CD4-positive, CD25-positive, alpha-beta regulatory T cell (primary cell): Measurements from ENCODE around the gene FRMPD4. TPM values are rescaled to one million over a fixed set of nuclear protein-coding genes. Genes with fewer than 3 reads are reported as not detected.

Experiments used
- ATAC-seq, 2 donors: fragments of 150-1000 bp; cut with Tn5 transposase; one replicate each; pipeline ENCODE4 v1.10.0; 2021; ENCODE audit warnings: low read depth in 2 of 2, moderate number of reproducible peaks in 2 of 2, moderate library complexity in 1 of 2
- DNase-seq, 3 donors: peaks; one replicate each; pipeline versions ENCODE4 v3.0.0 to v3.0.0-alpha.2; 2012 to 2022; ENCODE audit warnings: mixed read lengths in 1 of 3
- H3K27ac ChIP-seq: one replicate; pipeline ENCODE4 v1.7.0; 2013; ENCODE audit warnings: mild to moderate bottlenecking, low read length; ENCODE audit not compliant: insufficient read depth, poor library complexity, severe bottlenecking
- H3K27me3 ChIP-seq: one replicate; pipeline ENCODE4 v1.7.0; 2013; ENCODE audit warnings: low read length; ENCODE audit not compliant: control insufficient read depth, insufficient read depth
- H3K36me3 ChIP-seq: one replicate; pipeline ENCODE4 v1.7.0; 2013; ENCODE audit warnings: mild to moderate bottlenecking, low read length, moderate library complexity; ENCODE audit not compliant: control insufficient read depth, insufficient read depth
- H3K4me1 ChIP-seq: 2 replicates; pipeline ENCODE4 v1.7.0; 2013; ENCODE audit warnings: mild to moderate bottlenecking, low read length; ENCODE audit not compliant: insufficient read depth, control insufficient read depth, poor library complexity, severe bottlenecking
- H3K4me3 ChIP-seq: one replicate; pipeline ENCODE4 v1.7.0; 2013; ENCODE audit warnings: low read depth, mild to moderate bottlenecking, low read length, moderate library complexity
- H3K9me3 ChIP-seq, 2 experiments: 1 replicate in 1 of 2; 2 replicates in 1 of 2; pipeline ENCODE4 v1.7.0; 2013; ENCODE audit warnings: low read length in 2 of 2, mild to moderate bottlenecking in 1 of 2, moderate library complexity in 1 of 2; ENCODE audit not compliant: control insufficient read depth in 2 of 2
- H3K27ac Mint-ChIP-seq, 3 donors: one replicate each; pipeline ENCODE4 v1.8.0; 2020 to 2022; ENCODE audit warnings: mild to moderate bottlenecking in 3 of 3, mixed read lengths in 3 of 3, moderate library complexity in 2 of 3
- H3K27me3 Mint-ChIP-seq: one replicate; pipeline ENCODE4 v1.8.0; 2022; ENCODE audit warnings: mild to moderate bottlenecking, mixed read lengths
- H3K36me3 Mint-ChIP-seq: one replicate; pipeline ENCODE4 v1.8.0; 2020; ENCODE audit warnings: mixed read lengths
- H3K4me1 Mint-ChIP-seq, 4 donors: one replicate each; pipeline ENCODE4 v1.8.0; 2020 to 2022; ENCODE audit warnings: mixed read lengths in 4 of 4, mild to moderate bottlenecking in 1 of 4
- H3K4me3 Mint-ChIP-seq, 4 donors: one replicate each; pipeline ENCODE4 v1.8.0; 2020 to 2022; ENCODE audit warnings: mild to moderate bottlenecking in 4 of 4, mixed read lengths in 4 of 4, moderate library complexity in 3 of 4
- H3K9me3 Mint-ChIP-seq, 7 donors: one replicate each; pipeline ENCODE4 v1.8.0; 2020 to 2022; ENCODE audit warnings: mixed read lengths in 7 of 7, mild to moderate bottlenecking in 3 of 7, moderate library complexity in 2 of 7
- polyA plus RNA-seq, 4 donors: library from polyadenylated mRNA; unstranded; fragments of 300-500 nt; fragmentation: Illumina TruSeq; gene quantifications; one replicate each; pipeline ENCODE4 v1.2.3, GENCODE V29; 2021
- total RNA-seq: library from RNA; stranded (reverse); gene quantifications from one replicate; pipeline ENCODE4 v1.2.3, GENCODE V29; 2022

The FRMPD4 gene
- total and polyA plus RNA-seq, 5 donors from 2014 or later = not detected

DNA sequence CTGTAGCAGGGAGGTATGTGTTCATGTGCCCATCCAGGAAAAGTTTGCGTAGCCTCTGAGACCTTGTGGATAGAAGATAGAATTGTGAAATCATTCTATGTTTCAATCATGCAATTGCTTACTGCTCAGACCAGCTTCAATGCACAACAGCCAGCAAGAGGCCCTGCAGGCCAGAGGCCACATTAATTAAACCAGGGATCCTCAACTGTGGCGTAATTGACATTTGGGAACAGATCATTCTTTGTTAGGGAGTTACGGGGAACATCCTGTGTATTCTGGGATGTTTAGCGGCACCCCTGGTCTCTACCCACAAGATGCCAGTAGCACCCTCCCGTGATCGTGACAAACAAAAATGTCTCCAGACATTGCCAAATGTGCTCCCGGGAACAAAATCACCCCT, 566.4 kb downstream of the FRMPD4 start:
- ATAC-seq (no peak), DNase-seq (no peak)
- Mint-ChIP-seq H3K4me3 (no peak overlapping the region), H3K4me1 (no peaks in the 10 kb centered on the region), H3K9me3 (peaks cover 0 to 2% (median 0%) of the 10 kb centered on the region in 7 donors), H3K27me3 (peaks cover 12% of the 10 kb centered on the region), H3K36me3 (no peaks in the 10 kb centered on the region), H3K27ac (no peak overlapping the region)
- H3K9me3 ChIP-seq = no peaks in the 10 kb centered on the region
- no peak overlapping the region for H3K4me3 ChIP-seq
- H3K36me3 ChIP-seq = no peaks in the 10 kb centered on the region
- no peak overlapping the region for H3K27ac ChIP-seq
- H3K27me3 ChIP-seq = peaks cover 2% of the 10 kb centered on the region
- no peaks in the 10 kb centered on the region for H3K4me1 ChIP-seq

DNA sequence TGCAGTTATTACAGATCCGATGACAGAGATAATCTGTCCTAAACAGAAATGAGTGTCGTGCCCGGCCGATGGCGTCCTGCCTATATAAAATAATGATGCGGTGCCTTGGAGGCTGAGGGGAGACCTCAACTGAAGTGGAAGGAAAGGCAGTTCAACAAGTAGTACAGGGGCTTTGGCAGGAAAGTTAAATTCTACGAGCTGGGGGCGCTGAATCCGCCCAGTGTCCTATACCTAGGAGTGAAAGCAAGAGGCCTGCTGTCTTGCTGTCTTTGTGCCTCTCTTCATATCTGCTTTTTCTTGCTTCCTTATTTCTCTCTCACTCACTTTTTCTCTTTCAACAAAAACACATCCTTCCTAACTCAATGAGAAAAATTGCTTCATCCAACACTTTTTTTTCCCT, 570.8 kb downstream of the FRMPD4 start:
- Mint-ChIP-seq H3K4me1 (no peaks in the 10 kb centered on the region), H3K36me3 (no peaks in the 10 kb centered on the region), H3K27ac (no peak overlapping the region), H3K27me3 (peaks cover 4% of the 10 kb centered on the region), H3K9me3 (peaks cover 0 to 2% (median 0%) of the 10 kb centered on the region in 7 donors), H3K4me3 (no peak overlapping the region)
- no peaks in the 10 kb centered on the region for H3K36me3 ChIP-seq
- H3K9me3 ChIP-seq = no peaks in the 10 kb centered on the region
- ATAC-seq = no peak
- no peak overlapping the region for H3K27ac ChIP-seq
- no peaks in the 10 kb centered on the region for H3K27me3 ChIP-seq
- H3K4me1 ChIP-seq = no peaks in the 10 kb centered on the region
- DNase-seq = no peak
- no peak overlapping the region for H3K4me3 ChIP-seq

DNA sequence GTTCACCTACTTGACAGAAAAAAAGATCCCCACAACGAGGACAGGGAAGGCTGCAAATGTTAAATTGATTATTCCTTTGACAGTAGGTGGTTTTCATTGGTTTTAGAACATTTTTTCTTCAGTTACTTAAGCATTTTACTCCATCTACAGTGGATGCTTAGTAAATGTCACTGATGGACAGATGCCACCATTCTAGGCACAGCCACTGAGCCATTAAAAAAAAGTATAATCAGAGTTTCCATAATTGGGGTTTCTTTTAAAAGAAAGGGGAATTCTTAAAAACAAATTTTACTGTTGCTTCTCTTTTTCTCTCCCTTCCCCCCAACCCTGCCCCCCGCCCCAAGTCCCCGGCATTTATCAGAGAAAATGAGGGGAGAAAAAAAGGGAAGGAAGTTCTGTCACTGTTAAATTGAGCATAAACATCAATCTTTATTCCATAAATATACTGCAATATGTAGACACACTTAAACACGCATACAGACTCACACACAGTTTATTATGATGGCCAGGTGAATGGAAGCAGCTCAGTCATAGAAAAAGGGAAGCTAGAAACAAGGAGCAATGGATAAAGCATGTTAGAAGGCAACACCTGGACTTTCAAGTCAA, 573.3 kb downstream of the FRMPD4 start:
- DNase-seq (no peak), ATAC-seq (no peak)
- Mint-ChIP-seq H3K36me3 (no peaks in the 10 kb centered on the region), H3K4me1 (no peaks in the 10 kb centered on the region), H3K9me3 (peaks cover 0 to 2% (median 0%) of the 10 kb centered on the region in 7 donors), H3K27me3 (peaks cover 4% of the 10 kb centered on the region), H3K27ac (no peak overlapping the region), H3K4me3 (no peak overlapping the region)
- H3K27ac ChIP-seq = no peak overlapping the region
- H3K4me1 ChIP-seq = no peaks in the 10 kb centered on the region
- H3K4me3 ChIP-seq = no peak overlapping the region
- H3K27me3 ChIP-seq = no peaks in the 10 kb centered on the region
- H3K9me3 ChIP-seq = no peaks in the 10 kb centered on the region
- no peaks in the 10 kb centered on the region for H3K36me3 ChIP-seq

DNA sequence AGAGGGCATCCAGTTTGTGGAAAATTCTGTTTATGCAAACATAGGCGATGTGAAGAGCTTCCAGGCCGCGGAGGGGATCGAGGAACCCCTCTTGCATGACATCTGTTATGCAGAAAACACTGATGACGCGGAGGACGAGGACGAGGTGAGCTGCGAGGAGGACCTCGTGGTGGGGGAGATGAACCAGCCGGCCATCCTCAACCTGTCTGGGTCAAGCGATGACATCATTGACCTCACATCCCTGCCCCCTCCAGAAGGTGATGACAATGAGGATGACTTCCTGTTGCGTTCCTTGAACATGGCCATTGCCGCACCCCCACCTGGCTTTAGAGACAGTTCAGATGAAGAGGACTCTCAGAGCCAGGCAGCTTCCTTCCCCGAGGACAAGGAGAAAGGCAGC, 578.3 kb downstream of the FRMPD4 start:
- Mint-ChIP-seq H3K4me3 (no peak overlapping the region), H3K27me3 (no peaks in the 10 kb centered on the region), H3K4me1 (no peaks in the 10 kb centered on the region), H3K36me3 (no peaks in the 10 kb centered on the region), H3K9me3 (peaks cover 0 to 2% (median 0%) of the 10 kb centered on the region in 7 donors), H3K27ac (no peak overlapping the region)
- H3K9me3 ChIP-seq = no peaks in the 10 kb centered on the region
- no peaks in the 10 kb centered on the region for H3K36me3 ChIP-seq
- H3K4me1 ChIP-seq = no peaks in the 10 kb centered on the region
- no peak overlapping the region for H3K27ac ChIP-seq
- DNase-seq = no peak
- no peaks in the 10 kb centered on the region for H3K27me3 ChIP-seq
- no peak for ATAC-seq
- no peak overlapping the region for H3K4me3 ChIP-seq

DNA sequence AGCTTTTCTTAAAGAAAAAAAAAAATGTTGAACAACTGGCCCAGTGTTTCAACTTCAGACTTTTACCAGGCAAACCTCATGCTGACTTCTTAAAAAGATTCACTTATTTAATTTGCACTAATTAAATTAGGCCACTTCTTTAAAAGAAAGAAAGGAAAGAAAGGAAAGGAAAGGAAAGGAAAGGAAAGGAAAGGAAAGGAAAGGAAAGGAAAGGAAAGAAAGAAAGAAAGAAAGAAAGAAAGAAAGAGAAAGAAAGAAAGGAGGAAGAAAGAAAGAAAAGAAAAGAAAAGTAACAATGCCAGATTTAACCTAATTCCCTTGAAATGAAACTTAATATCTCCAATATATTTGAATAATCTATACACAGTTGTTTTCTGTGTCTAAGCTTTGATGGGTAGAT, 581.6 kb downstream of the FRMPD4 start:
- DNase-seq (no peak), ATAC-seq (no peak)
- Histone ChIP-seq H3K36me3 (no peaks in the 10 kb centered on the region), H3K9me3 (no peaks in the 10 kb centered on the region), H3K27me3 (no peaks in the 10 kb centered on the region), H3K4me1 (no peaks in the 10 kb centered on the region), H3K27ac (no peak overlapping the region), H3K4me3 (no peak overlapping the region)
- Mint-ChIP-seq H3K36me3 (no peaks in the 10 kb centered on the region), H3K4me1 (no peaks in the 10 kb centered on the region), H3K4me3 (no peak overlapping the region), H3K27ac (no peak overlapping the region), H3K27me3 (no peaks in the 10 kb centered on the region), H3K9me3 (no peaks in the 10 kb centered on the region)

DNA sequence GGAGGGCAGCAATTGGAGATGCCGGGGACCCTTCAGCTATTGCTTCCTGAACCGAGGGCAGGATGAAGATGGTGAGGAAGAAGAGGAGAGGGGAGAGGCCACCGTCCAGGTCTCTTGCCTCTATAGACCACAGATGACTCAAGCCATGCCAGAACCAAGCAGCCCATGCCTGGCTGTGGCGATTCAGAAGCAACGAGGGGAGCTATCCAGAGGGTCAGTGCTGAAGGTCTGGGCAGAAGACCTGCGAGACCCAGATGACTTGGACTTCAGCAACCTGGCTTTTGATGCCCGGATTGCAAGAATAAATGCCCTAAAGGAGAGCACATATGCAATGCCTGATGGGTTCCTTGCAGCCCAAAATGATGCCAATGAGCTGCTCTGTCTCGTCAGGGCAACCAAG, 582.8 kb downstream of the FRMPD4 start:
- H3K27ac ChIP-seq = no peak overlapping the region
- Mint-ChIP-seq H3K36me3 (no peaks in the 10 kb centered on the region), H3K9me3 (no peaks in the 10 kb centered on the region), H3K4me1 (no peaks in the 10 kb centered on the region), H3K27ac (no peak overlapping the region), H3K4me3 (no peak overlapping the region), H3K27me3 (no peaks in the 10 kb centered on the region)
- no peak overlapping the region for H3K4me3 ChIP-seq
- no peaks in the 10 kb centered on the region for H3K27me3 ChIP-seq
- no peak for DNase-seq
- ATAC-seq = no peak
- H3K9me3 ChIP-seq = no peaks in the 10 kb centered on the region
- H3K4me1 ChIP-seq = no peaks in the 10 kb centered on the region
- H3K36me3 ChIP-seq = no peaks in the 10 kb centered on the region

DNA sequence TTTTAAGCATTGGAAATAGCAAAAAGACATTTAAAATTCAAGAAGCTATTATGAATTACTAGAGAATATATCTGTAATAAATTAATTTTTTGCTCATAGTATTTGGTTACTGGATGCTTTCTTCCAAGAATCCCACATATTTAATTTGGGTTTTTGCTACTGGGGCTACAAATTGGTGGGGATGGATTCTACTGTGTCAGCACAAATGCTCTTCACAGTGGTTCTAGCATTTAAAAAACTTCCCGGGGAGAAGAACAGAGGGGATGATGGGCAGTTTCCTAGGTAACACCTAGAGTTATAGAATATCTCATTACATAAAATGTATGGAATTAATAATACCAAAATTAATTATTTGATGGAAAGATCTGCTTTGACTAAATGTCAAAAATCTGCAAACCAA, 584.0 kb downstream of the FRMPD4 start:
- H3K36me3 Mint-ChIP-seq = no peaks in the 10 kb centered on the region
- ATAC-seq = no peak

DNA sequence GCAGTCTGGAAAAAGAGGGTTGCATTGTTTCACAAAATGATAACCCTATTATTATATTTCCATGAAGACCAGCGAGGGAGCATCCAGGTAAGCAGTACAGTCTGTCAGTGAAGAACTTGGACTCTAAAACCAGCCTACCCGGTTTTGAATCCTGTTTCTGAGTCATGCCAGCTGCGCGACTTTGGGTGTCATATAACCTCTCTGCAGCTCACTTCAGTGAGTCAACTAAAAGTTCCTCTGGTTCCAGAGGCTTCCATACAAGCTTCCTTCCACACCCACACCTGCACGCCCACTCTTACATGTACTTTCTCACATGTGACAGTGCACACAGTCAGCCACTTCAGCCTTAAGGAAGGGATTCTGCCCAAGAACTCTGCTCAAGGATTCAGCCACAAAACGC, 603.1 kb downstream of the FRMPD4 start:
- H3K9me3 Mint-ChIP-seq = peaks cover 0 to 2% (median 0%) of the 10 kb centered on the region in 7 donors
- H3K4me3 Mint-ChIP-seq = no peak overlapping the region
- no peak for ATAC-seq
- Histone ChIP-seq H3K27ac (no peak overlapping the region), H3K27me3 (no peaks in the 10 kb centered on the region), H3K4me3 (no peak overlapping the region), H3K36me3 (no peaks in the 10 kb centered on the region), H3K9me3 (no peaks in the 10 kb centered on the region), H3K4me1 (no peaks in the 10 kb centered on the region)
- DNase-seq = no peak
- no peak overlapping the region for H3K27ac Mint-ChIP-seq
- no peaks in the 10 kb centered on the region for H3K36me3 Mint-ChIP-seq
- H3K27me3 Mint-ChIP-seq = no peaks in the 10 kb centered on the region
- H3K4me1 Mint-ChIP-seq = no peaks in the 10 kb centered on the region

More for the DNA sequence above, 584.0 kb downstream of the FRMPD4 start:
- Mint-ChIP-seq H3K9me3 (no peaks in the 10 kb centered on the region), H3K4me3 (no peak overlapping the region), H3K4me1 (no peaks in the 10 kb centered on the region), H3K27ac (no peak overlapping the region), H3K27me3 (no peaks in the 10 kb centered on the region)
- Histone ChIP-seq H3K27me3 (no peaks in the 10 kb centered on the region), H3K36me3 (no peaks in the 10 kb centered on the region), H3K27ac (no peak overlapping the region), H3K4me3 (no peak overlapping the region), H3K9me3 (no peaks in the 10 kb centered on the region), H3K4me1 (no peaks in the 10 kb centered on the region)
- no peak for DNase-seq
